Measurements from ENCODE around the gene NPAS4.

Gene NPAS4

GRCh38 chr11:66386171-66387069, 34.4 kb upstream of the NPAS4 start:
- peak overlapping the region; percentile 96 for H2AFZ ChIP-seq (ENCODE audit: low read depth, low read length)
- H3K9ac ChIP-seq (ENCODE audit: low read length), result peak overlapping the region; percentile 47
- no peak overlapping the region for H3K27ac ChIP-seq (ENCODE audit: low read length)

DNA sequence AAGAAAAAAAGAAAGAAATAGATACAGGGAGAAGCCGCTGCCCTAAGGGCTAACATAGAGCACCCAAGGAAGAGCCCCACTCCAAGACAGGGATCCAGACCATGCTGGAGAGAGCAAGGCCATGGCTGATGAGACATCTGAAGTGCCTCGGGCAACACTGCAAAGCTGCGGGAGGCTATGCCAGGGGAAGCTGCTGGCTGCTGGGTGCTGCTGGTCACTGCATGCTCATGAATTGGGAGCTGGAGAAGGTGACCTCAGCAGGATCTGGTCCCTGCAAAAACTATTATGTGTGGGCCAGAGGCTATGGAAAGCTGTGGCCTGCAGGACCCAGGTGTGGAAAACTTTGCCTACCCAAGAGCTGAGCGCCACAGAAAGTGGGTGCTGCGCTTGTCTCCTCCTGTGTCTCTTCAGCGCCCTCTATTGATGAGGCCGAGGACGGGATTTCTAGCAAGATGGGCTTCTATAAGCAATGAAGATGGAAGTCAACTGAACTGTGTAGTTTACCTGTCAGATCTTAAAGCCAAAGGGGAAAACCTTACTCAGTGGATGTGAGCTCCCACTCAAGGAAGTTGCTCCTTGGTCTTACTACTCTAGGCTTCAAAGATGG, 32.0 kb upstream of the NPAS4 start:
- no peaks in the 10 kb centered on the region for H3K9me3 ChIP-seq (ENCODE audit: insufficient read depth, low read length)
- TF ChIP-seq CTCF (IDR thresholded peaks at IDR 0.05; ENCODE audit: low read depth, low read length) (peak; percentile 94), EZH2phosphoT487 (IDR thresholded peaks at IDR 0.05; ENCODE audit: low read depth) (no peak)

More at GRCh38 chr11:66386171-66387069, 34.4 kb upstream of the NPAS4 start:
- H4K20me1 ChIP-seq (ENCODE audit: insufficient read depth, low read length), result no peaks in the 10 kb centered on the region
- H3K4me1 ChIP-seq (ENCODE audit: low read length), result peaks cover 8% of the 10 kb centered on the region
- peak; percentile 98 for TF ChIP-seq CTCF (IDR thresholded peaks at IDR 0.05; ENCODE audit: low read depth, low read length)
- no peak for TF ChIP-seq EZH2phosphoT487 (IDR thresholded peaks at IDR 0.05; ENCODE audit: low read depth)
- H3K9me3 ChIP-seq (ENCODE audit: insufficient read depth, low read length), result no peaks in the 10 kb centered on the region
- peak overlapping the region; percentile 74 for H3K4me3 ChIP-seq (ENCODE audit: low read length)
- no peaks in the 10 kb centered on the region for H3K79me2 ChIP-seq (ENCODE audit: low read length)
- H3K27me3 ChIP-seq (ENCODE audit: low read depth, low read length), result 0 out of 2 replicates have a peak, but pooled peaks cover 3% of the 10 kb centered on the region
- peak overlapping the region; percentile 90 for H3K4me2 ChIP-seq (ENCODE audit: low read length)
- H3K36me3 ChIP-seq (replicated peaks; ENCODE audit: low read depth, low read length), result no peaks in the 10 kb centered on the region

DNA sequence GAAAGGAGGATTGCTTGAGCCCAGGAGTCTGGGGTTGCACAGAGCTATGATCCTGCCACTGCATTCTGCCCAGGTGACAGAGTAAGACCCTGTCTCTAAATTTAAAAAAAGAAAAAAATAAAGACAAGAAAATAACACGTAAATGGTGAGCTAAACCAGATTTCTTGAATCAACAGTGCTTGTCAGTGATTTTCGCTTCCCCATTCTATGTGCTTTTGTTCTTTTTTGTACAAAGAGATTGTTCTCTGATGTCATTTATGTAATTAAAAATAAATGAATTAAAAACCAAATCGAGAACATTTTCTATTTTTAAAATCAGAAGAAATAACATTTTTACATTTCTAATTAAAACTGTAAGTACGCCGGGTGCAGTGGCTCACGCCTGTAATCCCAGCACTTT, 29.5 kb upstream of the NPAS4 start:
- H3K27me3 ChIP-seq (ENCODE audit: low read depth, low read length), result 0 out of 2 replicates have a peak, but pooled peaks cover 3% of the 10 kb centered on the region
- H3K9me3 ChIP-seq (ENCODE audit: insufficient read depth, low read length), result no peaks in the 10 kb centered on the region

More for the DNA sequence above, 32.0 kb upstream of the NPAS4 start:
- H3K79me2 ChIP-seq (ENCODE audit: low read length), result no peaks in the 10 kb centered on the region
- peaks cover 8% of the 10 kb centered on the region for H3K4me1 ChIP-seq (ENCODE audit: low read length)
- H3K27me3 ChIP-seq (ENCODE audit: low read depth, low read length), result 0 out of 2 replicates have a peak, but pooled peaks cover 3% of the 10 kb centered on the region
- no peak overlapping the region for H2AFZ ChIP-seq (ENCODE audit: low read depth, low read length)
- H3K27ac ChIP-seq (ENCODE audit: low read length), result no peak overlapping the region
- no peak overlapping the region for H3K9ac ChIP-seq (ENCODE audit: low read length)
- peak overlapping the region; percentile 56 for H3K4me2 ChIP-seq (ENCODE audit: low read length)
- no peak overlapping the region for H3K4me3 ChIP-seq (ENCODE audit: low read length)
- H3K36me3 ChIP-seq (replicated peaks; ENCODE audit: low read depth, low read length), result no peaks in the 10 kb centered on the region
- H4K20me1 ChIP-seq (ENCODE audit: insufficient read depth, low read length), result no peaks in the 10 kb centered on the region

More for the DNA sequence above, 29.5 kb upstream of the NPAS4 start:
- no peaks in the 10 kb centered on the region for H3K36me3 ChIP-seq (replicated peaks; ENCODE audit: low read depth, low read length)
- H4K20me1 ChIP-seq (ENCODE audit: insufficient read depth, low read length), result no peaks in the 10 kb centered on the region
- H2AFZ ChIP-seq (ENCODE audit: low read depth, low read length), result no peak overlapping the region
- H3K4me1 ChIP-seq (ENCODE audit: low read length), result peaks cover 7% of the 10 kb centered on the region
- no peak overlapping the region for H3K4me2 ChIP-seq (ENCODE audit: low read length)
- no peak overlapping the region for H3K9ac ChIP-seq (ENCODE audit: low read length)
- no peaks in the 10 kb centered on the region for H3K79me2 ChIP-seq (ENCODE audit: low read length)
- TF ChIP-seq CTCF (IDR thresholded peaks at IDR 0.05; ENCODE audit: low read depth, low read length), result no peak
- TF ChIP-seq EZH2phosphoT487 (IDR thresholded peaks at IDR 0.05; ENCODE audit: low read depth), result no peak
- H3K4me3 ChIP-seq (ENCODE audit: low read length), result no peak overlapping the region
- no peak overlapping the region for H3K27ac ChIP-seq (ENCODE audit: low read length)

Data from OCI-LY3 (cell line).